Measurements from ENCODE around the gene MXRA8.

The MXRA8 gene

GRCh38 chr1:1394116-1394515 lies 35.8 kb upstream of the MXRA8 start:
- Histone ChIP-seq H2BK120ac (ENCODE audit: low read depth, low read length) (no peak overlapping the region), H2BK12ac (ENCODE audit: low read length in 2 of 2) (no peak overlapping the region), H3K27me3 (ENCODE audit: control insufficient read depth in 1 of 2, insufficient read depth in 1 of 2, low read length in 2 of 2) (no peaks in the 10 kb centered on the region), H4K8ac (ENCODE audit: low read length) (no peak overlapping the region), H2AFZ (ENCODE audit: low read depth, low read length) (no peak overlapping the region), H2BK5ac (ENCODE audit: low read depth, low read length, poor library complexity, severe bottlenecking) (no peak overlapping the region), H3K27ac (ENCODE audit: low read length, poor library complexity, severe bottlenecking) (no peak overlapping the region), H2BK15ac (ENCODE audit: low read depth, poor library complexity, severe bottlenecking) (no peak overlapping the region), H2AK5ac (ENCODE audit: low read length, severe bottlenecking) (no peak overlapping the region), H3K9ac (ENCODE audit: low read length) (no peak overlapping the region), H3K79me1 (replicated peaks; ENCODE audit: low read length, poor library complexity, severe bottlenecking) (peaks cover 27% of the 10 kb centered on the region), H3K4ac (ENCODE audit: low read depth in 1 of 2, low read length in 2 of 2) (no peak overlapping the region), H3K14ac (ENCODE audit: low read length in 2 of 2) (no peak overlapping the region), H3K36me3 (ENCODE audit: control insufficient read depth in 1 of 2, insufficient read depth in 2 of 2, low read depth in 1 of 2, low read length in 2 of 2) (peaks cover 73 to 80% of the 10 kb centered on the region in 2 experiments), H3K23ac (ENCODE audit: low read length in 2 of 2) (no peak overlapping the region), H3K4me1 (ENCODE audit: control insufficient read depth, insufficient read depth, low read depth, low read length) (peaks cover 13% of the 10 kb centered on the region), H3K4me2 (ENCODE audit: low read length, poor library complexity, severe bottlenecking) (no peak overlapping the region), H4K91ac (ENCODE audit: low read length) (no peak overlapping the region), H3K18ac (ENCODE audit: low read depth in 1 of 2, low read length in 2 of 2) (no peak overlapping the region), H3K4me3 (ENCODE audit: insufficient read depth in 1 of 2, low read depth in 1 of 2, low read length in 2 of 2) (no peak overlapping the region), H3K9me3 (ENCODE audit: control insufficient read depth, low read length) (no peaks in the 10 kb centered on the region)
- DNase-seq = no peak
- WGBS = 97% methylated on average over 7 of the region's 7 CpGs

GRCh38 chr1:1393428-1393827 lies 35.1 kb upstream of the MXRA8 start:
- DNase-seq = no peak
- H3K4me3 ChIP-seq (ENCODE audit: insufficient read depth in 1 of 2, low read depth in 1 of 2, low read length in 2 of 2) = no peak overlapping the region
- H4K91ac ChIP-seq (ENCODE audit: low read length) = no peak overlapping the region
- peaks cover 79 to 87% of the 10 kb centered on the region in 2 experiments for H3K36me3 ChIP-seq (ENCODE audit: control insufficient read depth in 1 of 2, insufficient read depth in 2 of 2, low read depth in 1 of 2, low read length in 2 of 2)
- WGBS = 97% methylated on average over 11 of the region's 11 CpGs
- peaks cover 27% of the 10 kb centered on the region for H3K79me1 ChIP-seq (replicated peaks; ENCODE audit: low read length, poor library complexity, severe bottlenecking)
- H2BK12ac ChIP-seq (ENCODE audit: low read length in 2 of 2) = no peak overlapping the region
- peak overlapping the region in 1 of 2 experiments; percentile 13 for H3K4ac ChIP-seq (ENCODE audit: low read depth in 1 of 2, low read length in 2 of 2)
- no peak overlapping the region for H2AFZ ChIP-seq (ENCODE audit: low read depth, low read length)
- H2BK15ac ChIP-seq (ENCODE audit: low read depth, poor library complexity, severe bottlenecking) = no peak overlapping the region
- H3K4me2 ChIP-seq (ENCODE audit: low read length, poor library complexity, severe bottlenecking) = no peak overlapping the region
- H3K27ac ChIP-seq (ENCODE audit: low read length, poor library complexity, severe bottlenecking) = no peak overlapping the region
- no peak overlapping the region for H4K8ac ChIP-seq (ENCODE audit: low read length)
- H3K27me3 ChIP-seq (ENCODE audit: control insufficient read depth in 1 of 2, insufficient read depth in 1 of 2, low read length in 2 of 2) = no peaks in the 10 kb centered on the region
- H2BK120ac ChIP-seq (ENCODE audit: low read depth, low read length) = no peak overlapping the region
- no peak overlapping the region for H2BK5ac ChIP-seq (ENCODE audit: low read depth, low read length, poor library complexity, severe bottlenecking)
- no peak overlapping the region for H2AK5ac ChIP-seq (ENCODE audit: low read length, severe bottlenecking)
- no peak overlapping the region for H3K18ac ChIP-seq (ENCODE audit: low read depth in 1 of 2, low read length in 2 of 2)
- no peaks in the 10 kb centered on the region for H3K9me3 ChIP-seq (ENCODE audit: control insufficient read depth, low read length)
- no peak overlapping the region for H3K23ac ChIP-seq (ENCODE audit: low read length in 2 of 2)
- no peak overlapping the region for H3K14ac ChIP-seq (ENCODE audit: low read length in 2 of 2)
- H3K9ac ChIP-seq (ENCODE audit: low read length) = no peak overlapping the region
- peaks cover 13% of the 10 kb centered on the region for H3K4me1 ChIP-seq (ENCODE audit: control insufficient read depth, insufficient read depth, low read depth, low read length)

GRCh38 chr1:1393014-1393413 lies 34.7 kb upstream of the MXRA8 start:
- Histone ChIP-seq H4K8ac (ENCODE audit: low read length) (no peak overlapping the region), H3K4me1 (ENCODE audit: control insufficient read depth, insufficient read depth, low read depth, low read length) (peaks cover 12% of the 10 kb centered on the region), H3K4ac (ENCODE audit: low read depth in 1 of 2, low read length in 2 of 2) (no peak overlapping the region), H3K14ac (ENCODE audit: low read length in 2 of 2) (no peak overlapping the region), H3K79me1 (replicated peaks; ENCODE audit: low read length, poor library complexity, severe bottlenecking) (peaks cover 28% of the 10 kb centered on the region), H2BK12ac (ENCODE audit: low read length in 2 of 2) (no peak overlapping the region), H3K4me3 (ENCODE audit: insufficient read depth in 1 of 2, low read depth in 1 of 2, low read length in 2 of 2) (no peak overlapping the region), H3K9ac (ENCODE audit: low read length) (no peak overlapping the region), H3K36me3 (ENCODE audit: control insufficient read depth in 1 of 2, insufficient read depth in 2 of 2, low read depth in 1 of 2, low read length in 2 of 2) (peaks cover 84 to 91% of the 10 kb centered on the region in 2 experiments), H2AFZ (ENCODE audit: low read depth, low read length) (no peak overlapping the region), H3K9me3 (ENCODE audit: control insufficient read depth, low read length) (no peaks in the 10 kb centered on the region), H3K27ac (ENCODE audit: low read length, poor library complexity, severe bottlenecking) (no peak overlapping the region), H2BK5ac (ENCODE audit: low read depth, low read length, poor library complexity, severe bottlenecking) (no peak overlapping the region), H2AK5ac (ENCODE audit: low read length, severe bottlenecking) (no peak overlapping the region), H2BK120ac (ENCODE audit: low read depth, low read length) (no peak overlapping the region), H3K4me2 (ENCODE audit: low read length, poor library complexity, severe bottlenecking) (no peak overlapping the region), H3K23ac (ENCODE audit: low read length in 2 of 2) (no peak overlapping the region), H3K18ac (ENCODE audit: low read depth in 1 of 2, low read length in 2 of 2) (no peak overlapping the region), H2BK15ac (ENCODE audit: low read depth, poor library complexity, severe bottlenecking) (no peak overlapping the region), H3K27me3 (ENCODE audit: control insufficient read depth in 1 of 2, insufficient read depth in 1 of 2, low read length in 2 of 2) (no peaks in the 10 kb centered on the region), H4K91ac (ENCODE audit: low read length) (no peak overlapping the region)
- DNase-seq = no peak
- WGBS = 100% methylated on average over 4 of the region's 4 CpGs

GRCh38 chr1:1391225-1391624 lies 32.9 kb upstream of the MXRA8 start:
- no peak overlapping the region for H3K23ac ChIP-seq (ENCODE audit: low read length in 2 of 2)
- no peak overlapping the region for H2AK5ac ChIP-seq (ENCODE audit: low read length, severe bottlenecking)
- H3K4ac ChIP-seq (ENCODE audit: low read depth in 1 of 2, low read length in 2 of 2) = no peak overlapping the region
- H4K91ac ChIP-seq (ENCODE audit: low read length) = no peak overlapping the region
- H3K36me3 ChIP-seq (ENCODE audit: control insufficient read depth in 1 of 2, insufficient read depth in 2 of 2, low read depth in 1 of 2, low read length in 2 of 2) = peaks cover 86 to 96% of the 10 kb centered on the region in 2 experiments
- no peak overlapping the region for H3K4me3 ChIP-seq (ENCODE audit: insufficient read depth in 1 of 2, low read depth in 1 of 2, low read length in 2 of 2)
- H3K79me1 ChIP-seq (replicated peaks; ENCODE audit: low read length, poor library complexity, severe bottlenecking) = peaks cover 40% of the 10 kb centered on the region
- no peak overlapping the region for H3K27ac ChIP-seq (ENCODE audit: low read length, poor library complexity, severe bottlenecking)
- H2BK12ac ChIP-seq (ENCODE audit: low read length in 2 of 2) = no peak overlapping the region
- H3K9me3 ChIP-seq (ENCODE audit: control insufficient read depth, low read length) = no peaks in the 10 kb centered on the region
- H3K4me2 ChIP-seq (ENCODE audit: low read length, poor library complexity, severe bottlenecking) = no peak overlapping the region
- H2BK120ac ChIP-seq (ENCODE audit: low read depth, low read length) = no peak overlapping the region
- no peak overlapping the region for H2BK5ac ChIP-seq (ENCODE audit: low read depth, low read length, poor library complexity, severe bottlenecking)
- H3K9ac ChIP-seq (ENCODE audit: low read length) = no peak overlapping the region
- H3K27me3 ChIP-seq (ENCODE audit: control insufficient read depth in 1 of 2, insufficient read depth in 1 of 2, low read length in 2 of 2) = no peaks in the 10 kb centered on the region
- 97% methylated on average over 12 of the region's 12 CpGs for WGBS
- peaks cover 3% of the 10 kb centered on the region for H3K4me1 ChIP-seq (ENCODE audit: control insufficient read depth, insufficient read depth, low read depth, low read length)
- H3K18ac ChIP-seq (ENCODE audit: low read depth in 1 of 2, low read length in 2 of 2) = no peak overlapping the region
- no peak overlapping the region for H2BK15ac ChIP-seq (ENCODE audit: low read depth, poor library complexity, severe bottlenecking)
- H4K8ac ChIP-seq (ENCODE audit: low read length) = no peak overlapping the region
- no peak for DNase-seq
- no peak overlapping the region for H3K14ac ChIP-seq (ENCODE audit: low read length in 2 of 2)
- H2AFZ ChIP-seq (ENCODE audit: low read depth, low read length) = no peak overlapping the region
